ENCODE results near the gene MDN1.

MDN1 gene

DNA sequence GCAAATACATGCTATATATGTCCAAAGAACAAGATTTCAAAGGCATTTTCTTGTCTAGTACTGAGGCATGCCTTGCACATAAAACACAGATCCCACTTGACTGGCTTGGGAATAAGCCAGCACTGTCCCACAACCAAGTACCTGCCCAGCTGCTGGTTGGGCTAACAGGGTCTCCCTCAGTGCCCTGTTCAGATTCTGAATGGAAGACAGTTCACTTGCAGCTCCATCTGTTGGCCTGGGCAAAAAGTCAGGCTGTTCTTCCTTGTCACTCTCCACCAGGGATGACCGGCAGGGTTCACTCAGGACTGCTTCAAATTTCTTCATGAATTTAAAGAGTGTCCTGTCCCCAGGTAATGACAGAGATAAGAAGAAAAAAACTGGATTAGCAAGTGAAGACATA is 136.6 kb downstream of the MDN1 start:
- H3K27ac ChIP-seq: no peak overlapping the region
- TF ChIP-seq, protein P1, sequence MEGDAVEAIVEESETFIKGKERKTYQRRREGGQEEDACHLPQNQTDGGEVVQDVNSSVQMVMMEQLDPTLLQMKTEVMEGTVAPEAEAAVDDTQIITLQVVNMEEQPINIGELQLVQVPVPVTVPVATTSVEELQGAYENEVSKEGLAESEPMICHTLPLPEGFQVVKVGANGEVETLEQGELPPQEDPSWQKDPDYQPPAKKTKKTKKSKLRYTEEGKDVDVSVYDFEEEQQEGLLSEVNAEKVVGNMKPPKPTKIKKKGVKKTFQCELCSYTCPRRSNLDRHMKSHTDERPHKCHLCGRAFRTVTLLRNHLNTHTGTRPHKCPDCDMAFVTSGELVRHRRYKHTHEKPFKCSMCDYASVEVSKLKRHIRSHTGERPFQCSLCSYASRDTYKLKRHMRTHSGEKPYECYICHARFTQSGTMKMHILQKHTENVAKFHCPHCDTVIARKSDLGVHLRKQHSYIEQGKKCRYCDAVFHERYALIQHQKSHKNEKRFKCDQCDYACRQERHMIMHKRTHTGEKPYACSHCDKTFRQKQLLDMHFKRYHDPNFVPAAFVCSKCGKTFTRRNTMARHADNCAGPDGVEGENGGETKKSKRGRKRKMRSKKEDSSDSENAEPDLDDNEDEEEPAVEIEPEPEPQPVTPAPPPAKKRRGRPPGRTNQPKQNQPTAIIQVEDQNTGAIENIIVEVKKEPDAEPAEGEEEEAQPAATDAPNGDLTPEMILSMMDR (conservative IDR thresholded peaks at IDR 0.05): no peak
- TF ChIP-seq ZFX (IDR thresholded peaks at IDR 0.05): no peak

DNA sequence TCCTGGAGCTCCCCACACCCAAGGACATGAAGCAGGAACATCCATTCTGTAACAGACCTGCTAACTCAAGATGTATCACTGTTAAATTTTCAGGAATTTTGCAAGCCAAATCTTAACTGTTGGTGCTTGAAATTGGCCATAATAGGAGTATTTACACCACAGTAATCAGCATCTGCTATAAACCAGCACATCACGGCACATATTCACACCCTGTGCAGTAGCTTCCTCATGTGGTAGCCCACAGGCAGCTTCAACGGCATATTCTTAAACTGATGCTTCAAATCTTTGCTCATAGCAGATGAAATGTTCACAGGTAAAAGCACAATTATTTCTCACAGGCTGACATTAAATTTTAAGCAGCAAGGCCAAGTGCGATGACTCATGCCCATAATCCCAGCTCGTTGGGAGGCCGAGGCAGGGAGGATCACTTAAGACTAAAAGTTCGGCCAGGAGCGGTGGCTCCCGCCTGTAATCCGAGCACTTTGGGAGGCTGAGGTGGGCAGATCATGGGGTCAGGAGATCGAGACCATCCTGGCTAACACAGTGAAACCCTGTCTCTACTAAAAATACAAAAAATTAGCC is 137.5 kb downstream of the MDN1 start:
- no peak overlapping the region for H3K27ac ChIP-seq
- TF ChIP-seq, protein P1 (conservative IDR thresholded peaks at IDR 0.05): no peak
- no peak for TF ChIP-seq ZFX (IDR thresholded peaks at IDR 0.05)

DNA sequence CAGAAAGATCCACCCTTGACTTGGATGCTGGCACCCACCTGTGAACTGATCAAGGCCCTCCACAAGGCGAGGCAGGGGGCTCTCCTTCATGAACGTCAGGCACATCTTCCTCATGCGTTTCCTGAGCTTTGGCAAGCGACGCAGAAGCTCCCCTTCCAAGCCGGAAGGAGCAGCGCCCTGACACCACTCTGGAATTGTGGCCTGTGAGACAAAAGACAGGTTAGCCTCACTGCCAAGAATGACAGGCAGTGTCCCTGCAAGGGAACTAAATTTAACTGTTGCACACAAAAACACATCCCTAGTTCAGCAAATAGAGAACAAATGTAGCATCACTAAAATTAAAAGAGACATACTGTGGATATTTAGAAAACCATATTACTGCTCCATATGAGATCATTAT is 139.0 kb downstream of the MDN1 start:
- TF ChIP-seq, protein P1 (conservative IDR thresholded peaks at IDR 0.05): no peak
- no peak for TF ChIP-seq ZFX (IDR thresholded peaks at IDR 0.05)
- H3K27ac ChIP-seq: no peak overlapping the region

DNA sequence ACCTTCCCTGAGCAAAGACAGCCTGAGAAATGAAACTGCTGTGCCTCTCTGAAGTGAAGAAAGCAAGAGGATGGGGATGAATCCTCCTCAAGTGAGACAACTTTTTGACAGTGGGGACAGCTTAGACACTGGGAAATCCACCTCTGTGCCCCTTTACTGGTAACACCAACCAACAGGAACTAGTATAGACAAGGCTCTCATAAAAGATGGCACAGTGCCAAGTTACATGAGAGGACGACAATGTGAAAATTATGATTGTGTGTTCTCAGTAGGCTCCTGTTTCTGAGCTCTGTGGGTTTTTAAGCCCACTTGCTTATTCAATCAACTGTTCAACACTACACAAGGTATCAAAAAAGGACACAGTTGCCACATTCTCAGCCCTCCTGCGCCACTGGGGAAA is 139.4 kb downstream of the MDN1 start:
- no peak overlapping the region for H3K27ac ChIP-seq
- TF ChIP-seq, protein P1 (conservative IDR thresholded peaks at IDR 0.05): no peak
- TF ChIP-seq ZFX (IDR thresholded peaks at IDR 0.05): no peak

DNA sequence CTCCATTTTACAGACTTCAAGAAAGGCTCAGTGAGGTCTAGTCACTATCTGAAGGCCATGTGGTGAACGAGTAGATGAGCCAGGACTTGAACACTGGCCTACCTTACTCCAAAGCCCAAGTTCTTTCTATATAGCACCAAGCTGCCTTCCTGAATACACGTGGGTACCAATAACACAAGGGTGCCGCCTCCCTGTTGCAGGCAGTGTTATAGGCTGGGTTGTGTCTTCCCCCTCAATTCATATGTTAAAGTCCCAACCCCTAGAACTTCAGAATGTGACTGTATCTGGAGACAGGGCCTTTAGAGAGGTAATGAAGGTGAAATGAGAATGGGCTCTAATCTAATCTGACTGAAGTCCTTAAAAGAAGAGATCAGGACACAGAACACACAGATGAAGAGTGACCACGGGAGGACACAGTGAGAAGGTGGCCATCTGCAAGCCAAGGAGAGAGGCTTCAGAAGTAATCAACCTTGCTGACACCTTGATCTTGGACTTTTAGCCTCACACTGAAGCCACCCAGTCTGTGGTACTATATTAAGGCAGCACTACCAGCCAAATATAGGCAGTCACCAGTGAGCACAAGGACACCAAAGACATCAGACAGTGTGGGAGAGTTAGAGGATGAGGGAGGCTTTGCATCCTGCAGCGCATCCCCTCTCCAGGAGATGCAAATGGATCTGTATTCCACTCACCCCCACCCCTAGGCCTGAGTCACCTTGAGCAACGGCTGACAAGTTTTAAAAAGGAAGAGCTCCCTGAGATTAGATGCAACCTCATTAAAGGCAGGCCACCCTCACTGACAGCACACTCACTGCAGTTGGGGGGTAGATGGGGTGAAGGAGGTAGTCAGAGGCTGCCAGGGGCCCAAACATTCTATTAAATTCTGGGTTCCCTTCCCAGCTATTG is 140.1 kb downstream of the MDN1 start:
- H3K27ac ChIP-seq: no peak overlapping the region

DNA sequence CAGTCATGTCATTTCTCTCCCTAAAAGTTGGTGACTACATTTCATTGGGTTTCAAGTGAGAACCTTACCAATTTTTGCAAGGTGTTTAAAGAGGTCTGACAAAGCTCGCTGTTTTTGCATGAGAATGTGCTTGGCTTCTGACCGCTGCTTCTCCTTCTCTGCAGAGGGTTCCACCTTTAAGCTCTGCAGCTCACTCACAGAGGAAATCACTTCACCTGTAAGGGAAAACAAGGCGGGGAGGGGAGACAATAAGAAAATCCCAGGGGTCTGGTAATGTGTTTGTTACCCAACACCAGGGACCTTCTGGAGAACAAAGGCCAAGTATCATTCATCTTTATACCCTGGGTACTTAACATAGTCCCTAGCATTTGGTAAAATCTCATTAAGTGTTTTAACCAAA is 141.1 kb downstream of the MDN1 start:
- H3K27ac ChIP-seq: no peak overlapping the region
- no peak for TF ChIP-seq ZFX (IDR thresholded peaks at IDR 0.05)
- TF ChIP-seq, protein P1 (conservative IDR thresholded peaks at IDR 0.05): no peak

More for the DNA sequence above, 140.1 kb downstream of the MDN1 start:
- TF ChIP-seq ZFX (IDR thresholded peaks at IDR 0.05): no peak
- TF ChIP-seq, protein P1 (conservative IDR thresholded peaks at IDR 0.05): no peak

Data from C4-2B (cell line).